Transverse colon (tissue), 4 donors: ENCODE data around the gene DSCAM. TPM values are rescaled to one million over a fixed set of nuclear protein-coding genes. Genes with fewer than 3 reads are reported as not detected.

ENCODE experiments used
- DNase-seq: peaks from one replicate; pipeline ENCODE4 v3.0.0-alpha.2; 2019
- H3K27ac ChIP-seq, 4 donors: fragments of 200-600 bp; sonication (generic); 2 replicates each; pipeline ENCODE4 v1.5.1; 2016 to 2018; ENCODE audit warnings: inconsistent platforms in 4 of 4
- H3K27me3 ChIP-seq: fragments of 200-600 bp; sonication (generic); 2 replicates; pipeline ENCODE4 v1.5.1; 2017; ENCODE audit warnings: inconsistent platforms
- H3K36me3 ChIP-seq, 4 donors: fragments of 200-600 bp; sonication (generic); 2 replicates each; pipeline ENCODE4 v1.5.1; 2017 to 2019; ENCODE audit warnings: inconsistent platforms in 4 of 4
- H3K4me1 ChIP-seq, 4 donors: fragments of 200-600 bp; sonication (generic); 2 replicates each; pipeline ENCODE4 v1.5.1; 2017 to 2020; ENCODE audit warnings: inconsistent platforms in 4 of 4
- H3K4me3 ChIP-seq, 4 donors: fragments of 200-600 bp; sonication (generic); 1 replicate in 1 of 4; 2 replicates in 3 of 4; pipeline versions ENCODE4 v1.5.1 to v1.6.1; 2017 to 2019; ENCODE audit warnings: inconsistent platforms in 4 of 4
- H3K9me3 ChIP-seq, 2 donors: fragments of 200-600 bp; sonication (generic); 2 replicates each; pipeline ENCODE4 v1.5.1; 2017 to 2019; ENCODE audit warnings: inconsistent platforms in 2 of 2
- CTCF ChIP-seq, 5 experiments: fragments of 200-600 bp in 3 of 5; fragments of 450-650 bp in 2 of 5; sonication (generic) in 3 of 5; IDR thresholded peaks; 1 replicate in 2 of 5; 2 replicates in 3 of 5; pipeline ENCODE4 v1.5.1; 2016 to 2017; ENCODE audit warnings: antibody characterized with exemption in 5 of 5, inconsistent platforms in 3 of 5, mild to moderate bottlenecking in 2 of 5, moderate library complexity in 1 of 5
- EP300 ChIP-seq: sonication (generic); formaldehyde crosslinking; IDR thresholded peaks from one replicate; pipeline ENCODE4 v1.6.1; 2017; ENCODE audit warnings: antibody characterized with exemption, low read depth
- POLR2A ChIP-seq: fragments of 450-650 bp; IDR thresholded peaks from one replicate; pipeline ENCODE4 v1.6.1; 2016; ENCODE audit warnings: antibody characterized with exemption, mild to moderate bottlenecking, moderate library complexity
- POLR2AphosphoS5 ChIP-seq, 3 donors: sonication (generic); formaldehyde crosslinking; IDR thresholded peaks; one replicate each; pipeline ENCODE4 v1.6.1; 2016; ENCODE audit warnings: antibody characterized with exemption in 3 of 3
- WGBS, 2 donors: methylation state at CpG; one replicate each; pipeline ENCODE4 v1.1.5; 2018; ENCODE audit warnings: low coverage in 1 of 2; 5-methylcytosine and 5-hydroxymethylcytosine counted together
- in situ Hi-C, 4 donors: fragments of 200-750 bp; cut with MboI; loops; one replicate each; pipeline versions ENCODE4 v1.15.0 to v1.15.1; 2017; ENCODE audit warnings: low sequenced_read_pairs in 3 of 4, low pct_ligation_motif_present in 1 of 4, low pct_unique_long_range_greater_than_20kb in 1 of 4
- intact Hi-C: fragments of 100-400 bp; cut with DNase I; formaldehyde crosslinking; loops from one replicate; pipeline ENCODE4 v1.15.1; 2023; ENCODE audit warnings: low total_unique reads
- total RNA-seq, 4 donors: library from RNA; depleted of rRNA; stranded (reverse); fragments of >200 nt; gene quantifications; one replicate each; pipeline ENCODE4 v1.1.0, GENCODE V29; 2016

DSCAM gene
- total RNA-seq, 4 donors from 2014 or later = 0.16 TPM; not detected in 3

- no peak overlapping the region for H3K27ac ChIP-seq
- H3K4me1 ChIP-seq = no peaks in the 10 kb centered on the region
- H3K4me3 ChIP-seq = no peak overlapping the region
- intact Hi-C loops (no loop called here), in situ Hi-C loops (no loop called here)
- H3K36me3 ChIP-seq = no peaks in the 10 kb centered on the region
- DNase-seq = no peak
- TF ChIP-seq CTCF (IDR thresholded peaks at IDR 0.05) = no peak
- no peak for TF ChIP-seq POLR2A
- TF ChIP-seq EP300 = no peak
- no peak for TF ChIP-seq POLR2AphosphoS5 (IDR thresholded peaks at IDR 0.05)
- WGBS, 2 donors = 84 to 88% methylated on average over 8 to 13 of the region's 13 CpGs
- no peaks in the 10 kb centered on the region for H3K9me3 ChIP-seq
- H3K27me3 ChIP-seq = no peaks in the 10 kb centered on the region
Measured at GRCh38 chr21:40337981-40338380, 509.0 kb downstream of the DSCAM start.

DNA sequence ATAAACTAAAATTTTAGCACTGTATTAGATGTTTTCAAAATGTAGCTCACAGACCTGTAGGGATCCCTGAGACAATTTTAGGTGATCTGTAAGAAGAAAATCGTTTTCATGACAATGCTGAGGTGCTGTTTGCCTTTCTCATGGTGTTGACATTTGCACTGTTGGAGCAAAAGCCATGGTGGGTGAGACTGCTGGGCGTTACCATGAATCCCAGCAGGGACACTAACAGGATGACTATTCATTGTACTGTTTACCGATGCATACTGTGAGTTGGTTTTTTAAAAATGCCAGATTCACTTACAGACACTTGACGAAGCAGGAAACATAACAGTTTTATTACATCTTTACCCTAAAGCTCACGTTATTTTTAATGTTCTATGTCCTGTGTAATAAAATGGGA is 511.3 kb downstream of the DSCAM start:
- Histone ChIP-seq H3K4me3 (no peak overlapping the region), H3K36me3 (no peaks in the 10 kb centered on the region), H3K27me3 (no peaks in the 10 kb centered on the region), H3K9me3 (no peaks in the 10 kb centered on the region), H3K27ac (no peak overlapping the region), H3K4me1 (no peaks in the 10 kb centered on the region)
- in situ Hi-C loops (no loop called here), intact Hi-C loops (no loop called here)
- 13 to 24% methylated on average over 5 of the region's 5 CpGs for WGBS, 2 donors
- no peak for TF ChIP-seq CTCF (IDR thresholded peaks at IDR 0.05)
- TF ChIP-seq POLR2A = no peak
- no peak for TF ChIP-seq POLR2AphosphoS5 (IDR thresholded peaks at IDR 0.05)
- TF ChIP-seq EP300 = no peak
- no peak for DNase-seq

DNA sequence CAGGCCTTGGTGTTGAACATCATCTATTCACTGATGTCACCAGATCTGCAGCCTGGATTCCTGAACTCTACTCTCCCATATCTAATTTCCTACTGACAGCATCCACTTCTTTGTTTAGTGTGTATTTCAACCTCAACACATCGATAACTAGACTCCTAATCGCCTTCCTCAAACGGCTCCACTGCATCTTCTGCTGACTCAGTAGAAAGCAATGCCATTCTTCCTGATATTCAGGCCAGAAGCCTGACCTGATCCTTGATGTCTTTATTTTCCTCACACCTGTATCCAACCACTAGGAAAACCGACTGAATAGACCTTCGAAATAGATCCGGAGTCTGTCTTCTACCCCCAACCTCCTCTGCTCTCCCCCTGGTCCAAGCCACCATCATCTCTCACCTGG is 512.8 kb downstream of the DSCAM start:
- no peaks in the 10 kb centered on the region for H3K4me1 ChIP-seq
- H3K36me3 ChIP-seq = no peaks in the 10 kb centered on the region
- in situ Hi-C loops (no loop called here), intact Hi-C loops (no loop called here)
- WGBS, 2 donors = 78 to 88% methylated on average over 5 to 6 of the region's 6 CpGs
- no peaks in the 10 kb centered on the region for H3K27me3 ChIP-seq
- no peaks in the 10 kb centered on the region for H3K9me3 ChIP-seq
- no peak for TF ChIP-seq EP300
- no peak for TF ChIP-seq CTCF (IDR thresholded peaks at IDR 0.05)
- no peak for TF ChIP-seq POLR2AphosphoS5 (IDR thresholded peaks at IDR 0.05)
- no peak for TF ChIP-seq POLR2A
- no peak overlapping the region for H3K4me3 ChIP-seq
- no peak overlapping the region for H3K27ac ChIP-seq
- no peak for DNase-seq

DNA sequence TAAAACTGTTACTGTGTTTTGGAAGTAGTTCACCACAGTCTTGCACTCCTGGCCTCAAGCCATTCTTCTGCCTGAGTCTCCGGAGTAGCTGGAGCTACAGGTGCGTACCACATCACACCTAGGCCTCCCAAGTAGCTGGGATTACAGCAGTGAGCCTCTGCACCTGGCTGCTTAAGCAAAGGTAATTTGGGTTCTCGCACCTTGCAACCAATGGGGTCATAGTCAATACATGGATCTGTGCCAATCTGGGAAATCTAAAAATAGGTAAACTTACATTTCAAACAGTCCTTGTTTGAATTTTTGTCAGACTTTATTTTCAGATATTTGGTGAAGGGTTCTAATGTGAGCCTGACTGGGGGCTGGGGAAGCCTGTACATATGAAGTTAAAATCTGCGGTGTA is 513.2 kb downstream of the DSCAM start:
- H3K27me3 ChIP-seq = no peaks in the 10 kb centered on the region
- no peaks in the 10 kb centered on the region for H3K9me3 ChIP-seq
- no peaks in the 10 kb centered on the region for H3K36me3 ChIP-seq
- H3K4me1 ChIP-seq = no peaks in the 10 kb centered on the region
- TF ChIP-seq EP300 = no peak
- no peak for TF ChIP-seq POLR2AphosphoS5 (IDR thresholded peaks at IDR 0.05)
- TF ChIP-seq CTCF (IDR thresholded peaks at IDR 0.05) = no peak
- no peak for TF ChIP-seq POLR2A
- no peak overlapping the region for H3K4me3 ChIP-seq
- no peak for DNase-seq
- no peak overlapping the region for H3K27ac ChIP-seq
- intact Hi-C loops = no loop called here
- WGBS, 2 donors = 86 to 100% methylated on average over 1 to 4 of the region's 4 CpGs
- in situ Hi-C loops = no loop called here
